ENCODE measurements around the gene VSIG4.

The VSIG4 gene

DNA sequence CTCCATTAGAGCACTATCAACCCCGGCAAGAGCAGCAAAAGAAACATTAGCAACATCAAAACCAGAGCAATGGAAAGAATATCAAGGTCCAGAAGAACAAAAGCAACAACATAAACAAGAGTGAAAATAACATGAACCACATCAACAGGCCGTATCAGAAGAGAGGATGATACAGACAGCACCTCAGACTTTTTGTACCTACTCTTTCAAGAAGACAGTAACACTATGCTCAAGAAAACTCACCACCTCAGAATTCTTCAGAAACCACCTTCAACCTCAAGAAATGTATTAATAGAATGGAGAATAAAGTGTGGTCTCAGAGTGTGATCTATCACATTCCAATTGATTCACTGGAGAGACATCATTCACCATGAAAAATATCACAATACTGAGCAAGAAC, 46.5 kb downstream of the VSIG4 start:
- peak overlapping the region; percentile 92 for H3K27ac ChIP-seq (replicated peaks)
- no peaks in the 10 kb centered on the region for H3K27me3 ChIP-seq (ENCODE audit: insufficient read depth, poor library complexity, severe bottlenecking)
- no peak for DNase-seq (ENCODE audit: low read depth in 1 of 2, low spot score in 1 of 2)
- H3K4me3 ChIP-seq (replicated peaks; ENCODE audit: insufficient read depth, low read length) = no peak overlapping the region
- TF ChIP-seq, protein P1, sequence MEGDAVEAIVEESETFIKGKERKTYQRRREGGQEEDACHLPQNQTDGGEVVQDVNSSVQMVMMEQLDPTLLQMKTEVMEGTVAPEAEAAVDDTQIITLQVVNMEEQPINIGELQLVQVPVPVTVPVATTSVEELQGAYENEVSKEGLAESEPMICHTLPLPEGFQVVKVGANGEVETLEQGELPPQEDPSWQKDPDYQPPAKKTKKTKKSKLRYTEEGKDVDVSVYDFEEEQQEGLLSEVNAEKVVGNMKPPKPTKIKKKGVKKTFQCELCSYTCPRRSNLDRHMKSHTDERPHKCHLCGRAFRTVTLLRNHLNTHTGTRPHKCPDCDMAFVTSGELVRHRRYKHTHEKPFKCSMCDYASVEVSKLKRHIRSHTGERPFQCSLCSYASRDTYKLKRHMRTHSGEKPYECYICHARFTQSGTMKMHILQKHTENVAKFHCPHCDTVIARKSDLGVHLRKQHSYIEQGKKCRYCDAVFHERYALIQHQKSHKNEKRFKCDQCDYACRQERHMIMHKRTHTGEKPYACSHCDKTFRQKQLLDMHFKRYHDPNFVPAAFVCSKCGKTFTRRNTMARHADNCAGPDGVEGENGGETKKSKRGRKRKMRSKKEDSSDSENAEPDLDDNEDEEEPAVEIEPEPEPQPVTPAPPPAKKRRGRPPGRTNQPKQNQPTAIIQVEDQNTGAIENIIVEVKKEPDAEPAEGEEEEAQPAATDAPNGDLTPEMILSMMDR (IDR thresholded peaks at IDR 0.05; ENCODE audit: insufficient read depth, low read length) = no peak
- no peak for TF ChIP-seq POLR2AphosphoS5 (IDR thresholded peaks at IDR 0.05; ENCODE audit: low read depth)
- no peak for TF ChIP-seq GABPA (IDR thresholded peaks at IDR 0.05; ENCODE audit: low read depth)
- TF ChIP-seq SPI1 (IDR thresholded peaks at IDR 0.05; ENCODE audit: borderline replicate concordance, low read depth) = no peak
- TF ChIP-seq, protein P2, sequence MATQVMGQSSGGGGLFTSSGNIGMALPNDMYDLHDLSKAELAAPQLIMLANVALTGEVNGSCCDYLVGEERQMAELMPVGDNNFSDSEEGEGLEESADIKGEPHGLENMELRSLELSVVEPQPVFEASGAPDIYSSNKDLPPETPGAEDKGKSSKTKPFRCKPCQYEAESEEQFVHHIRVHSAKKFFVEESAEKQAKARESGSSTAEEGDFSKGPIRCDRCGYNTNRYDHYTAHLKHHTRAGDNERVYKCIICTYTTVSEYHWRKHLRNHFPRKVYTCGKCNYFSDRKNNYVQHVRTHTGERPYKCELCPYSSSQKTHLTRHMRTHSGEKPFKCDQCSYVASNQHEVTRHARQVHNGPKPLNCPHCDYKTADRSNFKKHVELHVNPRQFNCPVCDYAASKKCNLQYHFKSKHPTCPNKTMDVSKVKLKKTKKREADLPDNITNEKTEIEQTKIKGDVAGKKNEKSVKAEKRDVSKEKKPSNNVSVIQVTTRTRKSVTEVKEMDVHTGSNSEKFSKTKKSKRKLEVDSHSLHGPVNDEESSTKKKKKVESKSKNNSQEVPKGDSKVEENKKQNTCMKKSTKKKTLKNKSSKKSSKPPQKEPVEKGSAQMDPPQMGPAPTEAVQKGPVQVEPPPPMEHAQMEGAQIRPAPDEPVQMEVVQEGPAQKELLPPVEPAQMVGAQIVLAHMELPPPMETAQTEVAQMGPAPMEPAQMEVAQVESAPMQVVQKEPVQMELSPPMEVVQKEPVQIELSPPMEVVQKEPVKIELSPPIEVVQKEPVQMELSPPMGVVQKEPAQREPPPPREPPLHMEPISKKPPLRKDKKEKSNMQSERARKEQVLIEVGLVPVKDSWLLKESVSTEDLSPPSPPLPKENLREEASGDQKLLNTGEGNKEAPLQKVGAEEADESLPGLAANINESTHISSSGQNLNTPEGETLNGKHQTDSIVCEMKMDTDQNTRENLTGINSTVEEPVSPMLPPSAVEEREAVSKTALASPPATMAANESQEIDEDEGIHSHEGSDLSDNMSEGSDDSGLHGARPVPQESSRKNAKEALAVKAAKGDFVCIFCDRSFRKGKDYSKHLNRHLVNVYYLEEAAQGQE (IDR thresholded peaks at IDR 0.05; ENCODE audit: insufficient replicate concordance, low read depth) = no peak

DNA sequence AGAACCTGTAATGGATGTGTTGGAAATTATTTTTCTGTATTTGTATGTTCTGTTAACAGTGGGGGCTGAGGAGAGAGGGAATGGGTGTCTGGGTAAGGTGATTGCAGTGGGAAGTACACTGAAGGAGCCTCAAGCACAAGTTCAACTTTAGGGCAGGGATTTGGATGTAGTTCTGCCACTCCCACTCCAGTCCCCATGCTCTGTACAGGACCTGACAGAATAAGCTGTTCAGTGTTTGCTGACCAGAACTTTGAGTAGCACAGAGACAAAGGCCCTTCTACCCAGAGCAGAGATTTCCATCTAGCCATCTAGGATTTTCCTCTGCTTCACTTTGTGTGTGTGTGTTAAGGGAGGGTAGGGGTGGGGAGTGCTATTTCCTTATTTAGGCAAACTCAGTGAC, 49.2 kb downstream of the VSIG4 start:
- no peak for DNase-seq (ENCODE audit: low read depth in 1 of 2, low spot score in 1 of 2)
- TF ChIP-seq POLR2AphosphoS5 (IDR thresholded peaks at IDR 0.05; ENCODE audit: low read depth) (no peak), GABPA (IDR thresholded peaks at IDR 0.05; ENCODE audit: low read depth) (no peak)
- Histone ChIP-seq H3K27me3 (ENCODE audit: insufficient read depth, poor library complexity, severe bottlenecking) (no peaks in the 10 kb centered on the region), H3K4me3 (replicated peaks; ENCODE audit: insufficient read depth, low read length) (no peak overlapping the region), H3K27ac (replicated peaks) (peak overlapping the region; percentile 64)

DNA sequence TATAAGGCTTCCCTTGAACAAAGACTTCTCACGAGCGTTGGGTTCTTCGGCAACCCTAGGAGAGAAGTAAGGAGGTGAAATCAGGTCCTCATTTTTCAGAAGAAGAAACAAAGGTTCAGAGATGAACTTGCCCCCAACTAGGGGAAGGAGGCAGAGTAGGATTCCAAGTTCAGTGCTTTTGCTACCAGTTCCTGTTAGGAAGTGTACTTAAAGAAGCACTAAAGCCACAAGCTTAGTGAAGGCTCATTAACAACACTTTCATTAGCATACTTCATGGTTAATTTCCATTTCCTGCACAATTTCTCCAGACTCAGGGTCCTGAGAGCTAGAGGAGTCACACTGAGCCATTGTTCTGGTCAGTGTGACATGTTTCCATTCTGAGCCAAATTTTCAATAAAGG, 52.1 kb downstream of the VSIG4 start:
- Histone ChIP-seq H3K27ac (replicated peaks) (peak overlapping the region; percentile 83), H3K4me3 (replicated peaks; ENCODE audit: insufficient read depth, low read length) (0 out of 2 replicates have a peak overlapping the region, but pooled peaks have one; percentile 6), H3K27me3 (ENCODE audit: insufficient read depth, poor library complexity, severe bottlenecking) (no peaks in the 10 kb centered on the region)
- TF ChIP-seq, protein P2 (IDR thresholded peaks at IDR 0.05; ENCODE audit: insufficient replicate concordance, low read depth) = no peak
- TF ChIP-seq GABPA (IDR thresholded peaks at IDR 0.05; ENCODE audit: low read depth) (no peak), SPI1 (IDR thresholded peaks at IDR 0.05; ENCODE audit: borderline replicate concordance, low read depth) (no peak), POLR2AphosphoS5 (IDR thresholded peaks at IDR 0.05; ENCODE audit: low read depth) (peak; percentile 20)
- TF ChIP-seq, protein P1 (IDR thresholded peaks at IDR 0.05; ENCODE audit: insufficient read depth, low read length) = no peak
- DNase-seq (ENCODE audit: low read depth in 1 of 2, low spot score in 1 of 2) = peak in 1 of 2 experiments; percentile 64

DNA sequence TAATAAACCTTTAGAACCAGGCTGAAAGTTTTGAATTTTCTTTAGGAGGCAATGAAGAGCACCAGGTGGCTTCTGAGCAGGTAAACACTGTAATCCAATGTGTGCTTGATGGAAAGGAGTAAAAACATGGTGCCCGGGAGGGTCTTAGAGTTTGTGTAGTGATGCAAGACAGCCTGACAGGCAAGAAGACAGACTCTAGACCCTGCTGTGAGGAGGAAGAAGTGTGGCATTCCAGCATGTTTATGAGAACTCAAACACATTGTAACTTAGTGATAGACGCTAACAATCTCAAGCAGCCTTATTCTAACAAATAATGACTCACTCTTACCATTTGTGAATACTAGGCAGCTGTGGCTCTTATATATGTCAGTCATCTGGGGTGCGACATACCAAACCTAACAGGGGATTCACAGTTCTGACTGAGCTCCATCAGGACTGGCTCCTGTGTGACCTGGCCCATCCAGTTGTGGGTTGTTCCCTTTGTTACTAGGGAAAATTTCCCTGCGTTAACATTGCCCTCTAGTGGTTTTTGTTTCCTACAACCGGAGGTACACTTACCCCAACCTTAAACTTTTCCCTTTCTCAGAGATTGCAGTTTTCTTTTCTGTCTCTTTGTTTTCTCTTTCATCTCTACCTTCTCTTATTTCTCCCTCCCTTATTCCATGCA, 53.8 kb downstream of the VSIG4 start:
- Histone ChIP-seq H3K27me3 (ENCODE audit: insufficient read depth, poor library complexity, severe bottlenecking) (no peaks in the 10 kb centered on the region), H3K4me3 (replicated peaks; ENCODE audit: insufficient read depth, low read length) (peak overlapping the region; percentile 12), H3K27ac (replicated peaks) (peak overlapping the region; percentile 83)
- DNase-seq (ENCODE audit: low read depth in 1 of 2, low spot score in 1 of 2) = peak; percentile 57 to 89
- TF ChIP-seq, protein P1 (IDR thresholded peaks at IDR 0.05; ENCODE audit: insufficient read depth, low read length) = peak; percentile 13
- TF ChIP-seq SPI1 (IDR thresholded peaks at IDR 0.05; ENCODE audit: borderline replicate concordance, low read depth) = no peak
